HL-60 (cell line): ENCODE data around the gene ILDR1.

Experiments
- DNase-seq, 2 experiments: peaks; one replicate each; pipeline ENCODE4 v3.0.0-alpha.2; 2010 to 2020; ENCODE audit warnings: low read depth in 1 of 2, low spot score in 1 of 2
- H3K27ac ChIP-seq: fragments of 250-450 bp; sonication (Bioruptor Pico); replicated peaks from 2 replicates; pipeline ENCODE4 v1.5.1; 2020; ENCODE audit warnings: mild to moderate bottlenecking, moderate library complexity
- H3K27me3 ChIP-seq: fragments of 250-450 bp; sonication (Bioruptor Pico); 2 replicates; pipeline ENCODE4 v1.5.1; 2021; ENCODE audit warnings: mild to moderate bottlenecking, moderate library complexity; ENCODE audit not compliant: insufficient read depth, poor library complexity, severe bottlenecking
- H3K4me3 ChIP-seq: replicated peaks from 2 replicates; pipeline ENCODE4 v1.5.1; 2011; ENCODE audit warnings: mild to moderate bottlenecking, control low read depth, low read length; ENCODE audit not compliant: insufficient read depth
- CTCF ChIP-seq: IDR thresholded peaks from one replicate; pipeline ENCODE4 v1.5.1; 2011; ENCODE audit warnings: low read length, control low read depth, inconsistent platforms; ENCODE audit not compliant: insufficient read depth
- GABPA ChIP-seq: IDR thresholded peaks from 2 replicates; pipeline ENCODE4 v1.6.1; 2012; ENCODE audit warnings: low read depth
- POLR2AphosphoS5 ChIP-seq: IDR thresholded peaks from 2 replicates; pipeline ENCODE4 v1.6.1; 2012; ENCODE audit warnings: low read depth
- REST ChIP-seq: IDR thresholded peaks from 2 replicates; pipeline ENCODE4 v1.6.1; 2012; ENCODE audit warnings: low read depth; ENCODE audit not compliant: insufficient replicate concordance
- SPI1 ChIP-seq: IDR thresholded peaks from 2 replicates; pipeline ENCODE4 v1.6.1; 2012; ENCODE audit warnings: low read depth, mild to moderate bottlenecking, borderline replicate concordance

The ILDR1 gene

GRCh38 chr3:121963608-121964007 is 58.4 kb downstream of the ILDR1 start:
- TF ChIP-seq REST (no peak), SPI1 (no peak)
- DNase-seq, result no peak
- no peaks in the 10 kb centered on the region for H3K27me3 ChIP-seq
- H3K27ac ChIP-seq, result no peak overlapping the region
- H3K4me3 ChIP-seq, result no peak overlapping the region

- H3K27me3 ChIP-seq, result no peaks in the 10 kb centered on the region
- H3K4me3 ChIP-seq, result no peak overlapping the region
- TF ChIP-seq SPI1 (no peak), CTCF (no peak), POLR2AphosphoS5 (no peak), REST (no peak), GABPA (no peak)
- no peak for DNase-seq
- H3K27ac ChIP-seq, result no peak overlapping the region
Measured at GRCh38 chr3:121962443-121962842, 59.6 kb downstream of the ILDR1 start.

- Histone ChIP-seq H3K27me3 (no peaks in the 10 kb centered on the region), H3K4me3 (no peak overlapping the region), H3K27ac (no peak overlapping the region)
- TF ChIP-seq GABPA, result no peak
- TF ChIP-seq REST, result no peak
- no peak for DNase-seq
Measured at GRCh38 chr3:121961283-121961682, 60.8 kb downstream of the ILDR1 start.

- no peak overlapping the region; the same call in 1 of the 2 replicates for H3K27ac ChIP-seq
- no peak for TF ChIP-seq GABPA
- TF ChIP-seq SPI1, result peak; percentile 84; the same call in 1 of the 2 replicates
Measured at GRCh38 chr3:121958801-121959200, 63.2 kb downstream of the ILDR1 start.

More at GRCh38 chr3:121958801-121959200, 63.2 kb downstream of the ILDR1 start:
- peak; percentile 26 to 68 for DNase-seq
- H3K4me3 ChIP-seq, result no peak overlapping the region
- no peaks in the 10 kb centered on the region for H3K27me3 ChIP-seq
